HUES6 (cell line): ENCODE results near the gene RCOR1.
"Not testable (repeated sequence)": the region's sequence is repeated elsewhere in the genome, so short reads cannot be mapped to it uniquely, and the experiment has no call there.

ENCODE experiments used
- H3K27ac ChIP-seq: 2 replicates; pipeline ENCODE4 v1.7.0; 2013; ENCODE audit warnings: low read depth, mild to moderate bottlenecking, low read length, inconsistent platforms
- H3K27me3 ChIP-seq: 2 replicates; pipeline ENCODE4 v1.6.1; 2013; ENCODE audit warnings: low read length; ENCODE audit not compliant: control insufficient read depth, insufficient read depth
- H3K36me3 ChIP-seq: 2 replicates; pipeline ENCODE4 v1.6.1; 2013; ENCODE audit warnings: low read length; ENCODE audit not compliant: control insufficient read depth, insufficient read depth
- H3K4me1 ChIP-seq: 2 replicates; pipeline ENCODE4 v1.6.1; 2013; ENCODE audit warnings: low read length; ENCODE audit not compliant: control insufficient read depth, insufficient read depth
- H3K4me3 ChIP-seq: 2 replicates; pipeline ENCODE4 v1.5.1; 2013; ENCODE audit warnings: low read depth, low read length
- H3K9ac ChIP-seq: one replicate; pipeline ENCODE4 v1.6.1; 2013; ENCODE audit warnings: mild to moderate bottlenecking, low read length
- H3K9me3 ChIP-seq: 2 replicates; pipeline ENCODE4 v1.6.1; 2013; ENCODE audit warnings: low read depth, low read length; ENCODE audit not compliant: control insufficient read depth, insufficient read depth

Gene RCOR1

GRCh38 chr14:102573161-102573560, 19.3 kb upstream of the RCOR1 start:
- not testable (repeated sequence) for H3K9ac ChIP-seq, H3K27ac ChIP-seq, H3K27me3 ChIP-seq, H3K4me3 ChIP-seq, H3K9me3 ChIP-seq, H3K36me3 ChIP-seq
- H3K4me1 ChIP-seq, result peaks cover 32% of the 10 kb centered on the region

- Histone ChIP-seq H3K4me1 (peaks cover 27% of the 10 kb centered on the region), H3K27ac (no peak overlapping the region), H3K27me3 (no peaks in the 10 kb centered on the region), H3K9me3 (no peaks in the 10 kb centered on the region), H3K4me3 (no peak overlapping the region), H3K9ac (no peak overlapping the region), H3K36me3 (no peaks in the 10 kb centered on the region)
Measured at GRCh38 chr14:102573591-102574046, 18.8 kb upstream of the RCOR1 start.

- no peak overlapping the region; the same call in 1 of the 2 replicates for H3K4me3 ChIP-seq
- H3K9me3 ChIP-seq, result no peaks in the 10 kb centered on the region
- H3K27me3 ChIP-seq, result no peaks in the 10 kb centered on the region
- H3K36me3 ChIP-seq, result no peaks in the 10 kb centered on the region
- H3K9ac ChIP-seq, result peak overlapping the region; percentile 38
- peak overlapping the region; percentile 39; the same call in 1 of the 2 replicates for H3K27ac ChIP-seq
- peaks cover 27% of the 10 kb centered on the region for H3K4me1 ChIP-seq
Measured at GRCh38 chr14:102574281-102575159, 17.9 kb upstream of the RCOR1 start.

- Histone ChIP-seq H3K4me3 (no peak overlapping the region), H3K27ac (peak overlapping the region; percentile 39; the same call in 1 of the 2 replicates), H3K9ac (no peak overlapping the region), H3K27me3 (no peaks in the 10 kb centered on the region), H3K4me1 (peaks cover 27% of the 10 kb centered on the region), H3K9me3 (no peaks in the 10 kb centered on the region), H3K36me3 (no peaks in the 10 kb centered on the region)
Measured at GRCh38 chr14:102575160-102575845, 17.1 kb upstream of the RCOR1 start.

GRCh38 chr14:102575846-102576428, 16.5 kb upstream of the RCOR1 start:
- H3K36me3 ChIP-seq, H3K9me3 ChIP-seq, H3K4me3 ChIP-seq, H3K27me3 ChIP-seq, H3K27ac ChIP-seq, H3K9ac ChIP-seq: not testable (repeated sequence)
- peaks cover 25% of the 10 kb centered on the region for H3K4me1 ChIP-seq

GRCh38 chr14:102578821-102579220, 13.6 kb upstream of the RCOR1 start:
- Histone ChIP-seq H3K9me3 (no peaks in the 10 kb centered on the region), H3K9ac (no peak overlapping the region), H3K4me3 (no peak overlapping the region), H3K27me3 (no peaks in the 10 kb centered on the region), H3K4me1 (peaks cover 14% of the 10 kb centered on the region), H3K27ac (no peak overlapping the region), H3K36me3 (no peaks in the 10 kb centered on the region)

- Histone ChIP-seq H3K9ac (no peak overlapping the region), H3K27ac (no peak overlapping the region)
Measured at GRCh38 chr14:102579696-102580549, 12.5 kb upstream of the RCOR1 start.

GRCh38 chr14:102580550-102581110, 11.8 kb upstream of the RCOR1 start:
- Histone ChIP-seq H3K4me3 (no peak overlapping the region), H3K9ac (no peak overlapping the region)

More at GRCh38 chr14:102579696-102580549, 12.5 kb upstream of the RCOR1 start:
- Histone ChIP-seq H3K27me3 (no peaks in the 10 kb centered on the region), H3K4me1 (peaks cover 13% of the 10 kb centered on the region), H3K4me3 (no peak overlapping the region), H3K9me3 (no peaks in the 10 kb centered on the region), H3K36me3 (no peaks in the 10 kb centered on the region)

GRCh38 chr14:102581193-102581592, 11.3 kb upstream of the RCOR1 start:
- Histone ChIP-seq H3K36me3 (no peaks in the 10 kb centered on the region), H3K27ac (no peak overlapping the region), H3K4me1 (peaks cover 19% of the 10 kb centered on the region), H3K9ac (no peak overlapping the region), H3K9me3 (no peaks in the 10 kb centered on the region), H3K4me3 (no peak overlapping the region), H3K27me3 (no peaks in the 10 kb centered on the region)

More at GRCh38 chr14:102580550-102581110, 11.8 kb upstream of the RCOR1 start:
- peaks cover 15% of the 10 kb centered on the region for H3K4me1 ChIP-seq
- H3K36me3 ChIP-seq, result no peaks in the 10 kb centered on the region
- no peak overlapping the region for H3K27ac ChIP-seq
- H3K9me3 ChIP-seq, result no peaks in the 10 kb centered on the region
- no peaks in the 10 kb centered on the region for H3K27me3 ChIP-seq

GRCh38 chr14:102583726-102584125, 8.7 kb upstream of the RCOR1 start:
- Histone ChIP-seq H3K27me3 (no peaks in the 10 kb centered on the region), H3K4me1 (peaks cover 19% of the 10 kb centered on the region), H3K36me3 (no peaks in the 10 kb centered on the region), H3K9me3 (no peaks in the 10 kb centered on the region), H3K27ac (no peak overlapping the region), H3K9ac (no peak overlapping the region), H3K4me3 (no peak overlapping the region)
